Measurements from ENCODE around the gene ZBTB5.

Gene ZBTB5

DNA sequence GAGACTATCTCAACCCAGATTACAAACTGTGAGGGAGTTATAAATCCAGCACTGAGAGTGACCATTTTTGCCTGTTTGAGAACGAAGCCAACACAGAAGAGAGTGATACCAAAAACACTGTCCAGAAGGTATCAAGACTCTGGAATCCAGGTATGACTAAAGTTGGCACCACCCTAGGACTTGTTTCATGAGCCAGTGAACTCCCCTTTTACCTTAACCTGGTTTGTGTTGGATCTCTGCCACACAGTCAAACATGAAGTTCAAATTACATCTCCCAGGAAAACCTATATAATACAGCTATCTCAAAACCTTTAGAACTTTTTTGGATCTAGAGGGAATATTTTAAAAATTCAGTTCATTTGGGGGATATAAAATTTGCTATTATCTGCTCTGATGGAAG lies 11.4 kb downstream of the ZBTB5 start:
- TF ChIP-seq EZH2phosphoT487 (IDR thresholded peaks at IDR 0.05; ENCODE audit: borderline replicate concordance): no peak
- TF ChIP-seq, protein P1, sequence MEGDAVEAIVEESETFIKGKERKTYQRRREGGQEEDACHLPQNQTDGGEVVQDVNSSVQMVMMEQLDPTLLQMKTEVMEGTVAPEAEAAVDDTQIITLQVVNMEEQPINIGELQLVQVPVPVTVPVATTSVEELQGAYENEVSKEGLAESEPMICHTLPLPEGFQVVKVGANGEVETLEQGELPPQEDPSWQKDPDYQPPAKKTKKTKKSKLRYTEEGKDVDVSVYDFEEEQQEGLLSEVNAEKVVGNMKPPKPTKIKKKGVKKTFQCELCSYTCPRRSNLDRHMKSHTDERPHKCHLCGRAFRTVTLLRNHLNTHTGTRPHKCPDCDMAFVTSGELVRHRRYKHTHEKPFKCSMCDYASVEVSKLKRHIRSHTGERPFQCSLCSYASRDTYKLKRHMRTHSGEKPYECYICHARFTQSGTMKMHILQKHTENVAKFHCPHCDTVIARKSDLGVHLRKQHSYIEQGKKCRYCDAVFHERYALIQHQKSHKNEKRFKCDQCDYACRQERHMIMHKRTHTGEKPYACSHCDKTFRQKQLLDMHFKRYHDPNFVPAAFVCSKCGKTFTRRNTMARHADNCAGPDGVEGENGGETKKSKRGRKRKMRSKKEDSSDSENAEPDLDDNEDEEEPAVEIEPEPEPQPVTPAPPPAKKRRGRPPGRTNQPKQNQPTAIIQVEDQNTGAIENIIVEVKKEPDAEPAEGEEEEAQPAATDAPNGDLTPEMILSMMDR (conservative IDR thresholded peaks at IDR 0.05; ENCODE audit: low read length): no peak
- H3K4me1 ChIP-seq (ENCODE audit: insufficient read depth, low read length, poor library complexity, severe bottlenecking): peaks cover 5% of the 10 kb centered on the region

DNA sequence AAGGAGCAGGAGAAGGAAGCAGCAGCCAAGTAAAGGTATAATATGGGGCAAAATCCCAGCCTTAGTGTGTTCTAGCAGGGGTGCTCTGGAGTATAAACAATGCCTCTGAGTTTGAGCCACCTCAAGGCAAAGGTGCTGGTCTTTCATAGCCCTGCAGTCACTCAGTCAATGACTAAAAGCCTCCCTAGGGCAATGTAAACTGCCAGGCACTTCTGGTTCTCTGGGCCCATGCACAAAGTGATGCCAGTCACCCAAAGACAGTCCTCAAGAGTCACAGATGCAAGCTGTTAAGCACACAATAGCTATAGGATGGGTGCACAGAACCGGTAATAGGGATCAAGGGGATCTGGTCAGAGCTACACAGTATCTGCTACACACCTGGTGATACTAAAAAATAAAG lies 12.6 kb downstream of the ZBTB5 start:
- H3K4me1 ChIP-seq (ENCODE audit: insufficient read depth, low read length, poor library complexity, severe bottlenecking): peaks cover 5% of the 10 kb centered on the region
- no peaks in the 10 kb centered on the region for H3K9me2 ChIP-seq (replicated peaks; ENCODE audit: low read depth, low read length)
- H3K36me3 ChIP-seq (ENCODE audit: insufficient read depth, low read length): peaks cover 10% of the 10 kb centered on the region; the same call in 1 of the 2 replicates
- H3K9ac ChIP-seq (ENCODE audit: low read depth, low read length, poor library complexity, severe bottlenecking): no peak overlapping the region
- no peak overlapping the region for H2AFZ ChIP-seq (ENCODE audit: low read length)
- no peak for TF ChIP-seq EZH2phosphoT487 (IDR thresholded peaks at IDR 0.05; ENCODE audit: borderline replicate concordance)
- TF ChIP-seq, protein P1 (conservative IDR thresholded peaks at IDR 0.05; ENCODE audit: low read length): no peak
- H3K27me3 ChIP-seq (ENCODE audit: insufficient read depth, low read length, poor library complexity, severe bottlenecking): no peaks in the 10 kb centered on the region
- no peak overlapping the region for H3K4me3 ChIP-seq (ENCODE audit: low read length, poor library complexity, severe bottlenecking)
- peaks cover 87% of the 10 kb centered on the region for H3K79me2 ChIP-seq (ENCODE audit: insufficient read depth, low read length)
- peaks cover 41% of the 10 kb centered on the region for H4K20me1 ChIP-seq (ENCODE audit: insufficient read depth, low read length, poor library complexity, severe bottlenecking)
- no peaks in the 10 kb centered on the region for H3K9me3 ChIP-seq (ENCODE audit: insufficient read depth, low read depth, low read length)
- H3K4me2 ChIP-seq (ENCODE audit: low read depth, low read length, poor library complexity, severe bottlenecking): peak overlapping the region; percentile 4
- no peaks in the 10 kb centered on the region for H3F3A ChIP-seq (ENCODE audit: low read depth)

More for the DNA sequence above, 11.4 kb downstream of the ZBTB5 start:
- Histone ChIP-seq H2AFZ (ENCODE audit: low read length) (no peak overlapping the region), H4K20me1 (ENCODE audit: insufficient read depth, low read length, poor library complexity, severe bottlenecking) (peaks cover 49% of the 10 kb centered on the region), H3K27me3 (ENCODE audit: insufficient read depth, low read length, poor library complexity, severe bottlenecking) (no peaks in the 10 kb centered on the region), H3K9me2 (replicated peaks; ENCODE audit: low read depth, low read length) (no peaks in the 10 kb centered on the region), H3K4me3 (ENCODE audit: low read length, poor library complexity, severe bottlenecking) (no peak overlapping the region), H3K79me2 (ENCODE audit: insufficient read depth, low read length) (peaks cover 89% of the 10 kb centered on the region), H3K4me2 (ENCODE audit: low read depth, low read length, poor library complexity, severe bottlenecking) (peak overlapping the region; percentile 1), H3F3A (ENCODE audit: low read depth) (no peaks in the 10 kb centered on the region), H3K9ac (ENCODE audit: low read depth, low read length, poor library complexity, severe bottlenecking) (no peak overlapping the region), H3K36me3 (ENCODE audit: insufficient read depth, low read length) (peaks cover 10% of the 10 kb centered on the region; the same call in 1 of the 2 replicates), H3K9me3 (ENCODE audit: insufficient read depth, low read depth, low read length) (no peaks in the 10 kb centered on the region)

DNA sequence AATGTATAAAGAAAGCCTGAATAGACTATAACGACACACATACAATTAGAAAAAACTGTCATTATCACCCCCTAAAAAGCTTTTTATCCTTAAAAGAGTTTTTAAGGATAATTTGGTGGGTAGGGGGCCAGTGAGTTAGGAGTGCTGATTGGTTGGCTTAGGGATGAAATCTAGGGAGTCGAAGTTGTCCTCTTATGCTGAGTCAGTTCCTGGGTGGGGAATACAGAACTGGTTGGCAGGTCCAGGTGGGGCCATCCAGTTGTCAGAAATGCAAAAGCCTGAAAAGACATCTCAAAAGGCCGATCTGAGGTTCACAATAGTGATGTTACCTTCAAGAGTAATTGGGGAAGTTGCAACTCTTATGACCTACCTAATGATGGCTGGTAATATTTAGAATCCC lies 13.6 kb downstream of the ZBTB5 start:
- H3F3A ChIP-seq (ENCODE audit: low read depth): no peaks in the 10 kb centered on the region
- no peak overlapping the region for H2AFZ ChIP-seq (ENCODE audit: low read length)
- peaks cover 85% of the 10 kb centered on the region for H3K79me2 ChIP-seq (ENCODE audit: insufficient read depth, low read length)
- no peak overlapping the region for H3K4me2 ChIP-seq (ENCODE audit: low read depth, low read length, poor library complexity, severe bottlenecking)
- no peak overlapping the region for H3K9ac ChIP-seq (ENCODE audit: low read depth, low read length, poor library complexity, severe bottlenecking)
- no peaks in the 10 kb centered on the region for H3K9me3 ChIP-seq (ENCODE audit: insufficient read depth, low read depth, low read length)
- peaks cover 35% of the 10 kb centered on the region for H4K20me1 ChIP-seq (ENCODE audit: insufficient read depth, low read length, poor library complexity, severe bottlenecking)
- no peak overlapping the region for H3K4me3 ChIP-seq (ENCODE audit: low read length, poor library complexity, severe bottlenecking)
- no peaks in the 10 kb centered on the region for H3K27me3 ChIP-seq (ENCODE audit: insufficient read depth, low read length, poor library complexity, severe bottlenecking)
- H3K36me3 ChIP-seq (ENCODE audit: insufficient read depth, low read length): peaks cover 10% of the 10 kb centered on the region; the same call in 1 of the 2 replicates
- no peaks in the 10 kb centered on the region for H3K9me2 ChIP-seq (replicated peaks; ENCODE audit: low read depth, low read length)
- peaks cover 5% of the 10 kb centered on the region for H3K4me1 ChIP-seq (ENCODE audit: insufficient read depth, low read length, poor library complexity, severe bottlenecking)
- no peak for TF ChIP-seq EZH2phosphoT487 (IDR thresholded peaks at IDR 0.05; ENCODE audit: borderline replicate concordance)
- TF ChIP-seq, protein P1 (conservative IDR thresholded peaks at IDR 0.05; ENCODE audit: low read length): no peak
